AG04449 (cell line): ENCODE measurements around the gene TNRC18.

Experiments
- CTCF ChIA-PET: fragments of 350-600 bp; formaldehyde crosslinking; extraction: SDS; loops from one replicate; lab custom pipeline; 2021; ENCODE audit warnings: antibody characterized with exemption; lab: Yijun Ruan, JAX
- POLR2A ChIA-PET: fragments of 400-600, 350-600 bp; formaldehyde crosslinking; extraction: SDS; loops from one replicate; lab custom pipeline; 2020; ENCODE audit warnings: antibody characterized with exemption, inconsistent platforms; lab: Yijun Ruan, JAX
- DNase-seq: peaks from one replicate; pipeline ENCODE4 v3.0.0-alpha.2; 2010; ENCODE audit warnings: low read depth, low spot score
- H3K4me3 ChIP-seq: 2 replicates; pipeline ENCODE4 v1.5.1; 2011; ENCODE audit warnings: low read depth, mild to moderate bottlenecking, control low read depth, low read length
- TF ChIP-seq, protein P1 (sequence below): IDR thresholded peaks from one replicate; pipeline ENCODE4 v1.5.1; 2011; ENCODE audit warnings: mild to moderate bottlenecking, moderate library complexity, low read length, control low read depth, inconsistent platforms; ENCODE audit not compliant: insufficient read depth; ENCODE audit errors: missing control alignments

TNRC18 gene

DNA sequence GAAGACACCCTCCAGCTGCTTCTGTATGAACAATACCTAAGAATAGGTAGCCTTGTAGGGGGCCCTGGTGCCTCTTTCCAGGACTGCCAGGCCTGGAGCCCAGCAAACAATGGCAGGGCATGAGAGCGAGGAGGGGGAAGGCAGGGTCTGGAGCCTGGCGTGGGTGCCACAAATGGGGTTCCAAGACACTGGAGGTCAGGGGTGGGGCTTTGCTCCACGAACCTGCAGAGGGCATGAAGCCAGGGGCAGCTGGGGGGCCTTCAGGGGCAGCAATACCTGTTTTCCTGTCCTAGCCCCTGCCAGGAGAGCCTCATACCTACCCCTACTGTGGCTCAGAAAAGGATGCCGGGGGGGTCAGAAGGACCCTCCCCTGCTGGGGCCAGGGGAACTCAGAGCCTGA is 79.3 kb downstream of the TNRC18 start:
- TF ChIP-seq, protein P1, sequence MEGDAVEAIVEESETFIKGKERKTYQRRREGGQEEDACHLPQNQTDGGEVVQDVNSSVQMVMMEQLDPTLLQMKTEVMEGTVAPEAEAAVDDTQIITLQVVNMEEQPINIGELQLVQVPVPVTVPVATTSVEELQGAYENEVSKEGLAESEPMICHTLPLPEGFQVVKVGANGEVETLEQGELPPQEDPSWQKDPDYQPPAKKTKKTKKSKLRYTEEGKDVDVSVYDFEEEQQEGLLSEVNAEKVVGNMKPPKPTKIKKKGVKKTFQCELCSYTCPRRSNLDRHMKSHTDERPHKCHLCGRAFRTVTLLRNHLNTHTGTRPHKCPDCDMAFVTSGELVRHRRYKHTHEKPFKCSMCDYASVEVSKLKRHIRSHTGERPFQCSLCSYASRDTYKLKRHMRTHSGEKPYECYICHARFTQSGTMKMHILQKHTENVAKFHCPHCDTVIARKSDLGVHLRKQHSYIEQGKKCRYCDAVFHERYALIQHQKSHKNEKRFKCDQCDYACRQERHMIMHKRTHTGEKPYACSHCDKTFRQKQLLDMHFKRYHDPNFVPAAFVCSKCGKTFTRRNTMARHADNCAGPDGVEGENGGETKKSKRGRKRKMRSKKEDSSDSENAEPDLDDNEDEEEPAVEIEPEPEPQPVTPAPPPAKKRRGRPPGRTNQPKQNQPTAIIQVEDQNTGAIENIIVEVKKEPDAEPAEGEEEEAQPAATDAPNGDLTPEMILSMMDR: no peak
- H3K4me3 ChIP-seq: no peak overlapping the region
- CTCF ChIA-PET: interaction anchor here (0.8 to 1.4 kb wide), 3 partner anchors 9 to 21 kb away, joined by 3 to 5 read pairs (median 4); no protein-coding TSS in a partner anchor
- no peak for DNase-seq
- POLR2A ChIA-PET: no interaction called here

DNA sequence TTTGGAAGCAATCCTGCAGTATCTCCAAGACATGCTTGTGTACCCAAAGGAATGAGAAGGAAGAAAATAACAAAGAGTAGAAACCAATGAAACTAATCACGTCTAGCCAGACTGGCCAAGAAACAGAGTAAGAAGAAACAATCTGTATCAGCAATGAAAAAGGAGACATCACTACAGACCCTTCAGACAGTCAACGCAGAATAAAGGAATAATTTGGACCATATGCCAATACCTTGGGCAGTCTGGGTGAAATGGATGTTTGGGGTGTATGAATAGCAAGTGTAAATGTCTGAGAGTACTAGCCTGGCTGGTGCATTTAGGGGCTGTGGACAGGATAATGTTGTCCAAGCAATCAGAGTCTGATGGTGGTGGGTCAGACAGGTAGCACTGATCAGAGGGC is 79.8 kb downstream of the TNRC18 start:
- no peak for DNase-seq
- POLR2A ChIA-PET: no interaction called here
- TF ChIP-seq, protein P1: no peak
- CTCF ChIA-PET: no interaction called here
- no peak overlapping the region for H3K4me3 ChIP-seq

DNA sequence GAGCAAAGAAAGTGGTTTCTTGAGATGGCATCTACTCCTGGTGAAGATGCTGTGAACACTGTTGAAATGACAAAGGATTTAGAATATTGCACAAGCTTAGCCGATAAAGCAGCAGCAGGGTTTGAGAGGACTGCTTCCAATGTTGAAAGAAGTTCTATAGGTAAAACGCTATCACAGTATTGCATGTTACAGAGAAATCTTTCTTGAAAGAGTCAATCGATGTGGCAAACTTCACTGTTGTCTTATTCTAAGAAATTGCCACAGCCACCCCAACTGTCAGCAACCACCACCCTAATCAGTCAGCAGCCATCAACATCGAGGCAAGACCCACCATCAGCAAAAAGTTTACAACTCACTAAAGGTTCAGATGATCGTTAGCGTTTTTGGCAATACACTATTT is 81.0 kb downstream of the TNRC18 start:
- no peak for DNase-seq
- TF ChIP-seq, protein P1: no peak
- ChIA-PET POLR2A (no interaction called here), CTCF (interaction anchor here (1.1 kb wide), 1 partner anchor 8 kb away, joined by 3 read pairs; no protein-coding TSS in a partner anchor)
- H3K4me3 ChIP-seq: no peak overlapping the region

DNA sequence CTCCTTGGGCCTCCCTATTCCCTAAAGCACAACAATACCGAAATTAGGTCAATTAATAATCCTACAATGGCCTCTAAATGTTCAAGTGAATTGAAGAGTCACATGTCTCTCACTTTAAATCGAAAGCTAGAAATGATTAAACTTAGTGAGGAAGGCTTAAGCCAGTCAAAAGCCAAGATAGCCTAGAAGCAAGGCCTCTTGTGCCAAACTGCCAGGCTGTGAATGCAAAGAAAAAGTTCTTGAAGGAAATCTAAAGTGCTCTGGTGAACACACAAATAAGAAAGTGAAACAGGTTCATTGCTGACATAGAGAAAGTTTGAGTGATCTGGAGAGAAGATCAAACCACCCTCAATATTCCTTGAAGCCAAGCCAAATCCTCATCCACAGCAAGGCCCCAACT is 83.7 kb downstream of the TNRC18 start:
- POLR2A ChIA-PET: no interaction called here
- TF ChIP-seq, protein P1: no peak
- no peak for DNase-seq
- CTCF ChIA-PET: no interaction called here
- no peak overlapping the region for H3K4me3 ChIP-seq

DNA sequence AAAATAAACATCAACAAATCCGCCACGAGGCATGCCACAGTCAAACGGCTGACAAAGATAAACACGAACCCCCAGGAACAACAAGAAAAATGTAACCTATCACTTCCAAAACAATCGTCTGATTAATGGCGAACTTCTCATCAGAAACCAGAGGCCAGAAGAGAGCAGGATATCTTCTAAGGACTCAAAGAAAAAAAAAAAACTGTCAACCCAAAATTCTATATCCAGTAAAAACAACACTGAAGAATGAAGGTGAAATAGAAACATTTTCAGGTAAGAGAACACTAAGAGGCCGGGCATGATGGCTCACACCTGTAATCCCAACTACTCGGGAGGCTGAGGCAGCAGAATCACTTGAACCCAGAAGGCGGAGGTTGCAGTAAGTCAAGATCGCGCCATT is 86.6 kb downstream of the TNRC18 start:
- TF ChIP-seq, protein P1: no peak
- POLR2A ChIA-PET: no interaction called here
- DNase-seq: no peak
- H3K4me3 ChIP-seq: no peak overlapping the region
- CTCF ChIA-PET: interaction anchor here (1.2 kb wide), 1 partner anchor 29 kb away, joined by 3 read pairs; no protein-coding TSS in a partner anchor

DNA sequence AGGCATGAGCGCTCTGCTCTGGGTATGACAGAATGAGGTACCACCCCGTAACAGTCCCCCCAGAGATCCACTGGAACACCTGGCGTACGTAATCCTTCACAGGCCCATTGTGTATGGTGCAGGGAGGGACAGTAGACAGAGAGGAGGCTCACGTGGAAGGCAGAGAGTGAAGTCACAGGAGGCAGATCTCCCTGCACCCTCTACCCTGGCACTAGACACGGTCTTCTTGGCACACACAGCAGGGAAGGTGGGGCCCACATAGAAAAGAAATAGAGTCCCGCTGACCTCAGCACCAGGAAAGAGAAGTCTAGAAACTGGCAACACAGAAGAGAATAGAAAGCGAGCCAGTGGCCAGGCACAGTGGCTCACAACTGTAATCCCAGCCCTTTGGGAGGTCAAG is 89.0 kb downstream of the TNRC18 start:
- POLR2A ChIA-PET: no interaction called here
- TF ChIP-seq, protein P1: no peak
- CTCF ChIA-PET: no interaction called here
- H3K4me3 ChIP-seq: no peak overlapping the region
- DNase-seq: no peak
